ENCODE measurements around the gene CBX2.

CBX2 gene

DNA sequence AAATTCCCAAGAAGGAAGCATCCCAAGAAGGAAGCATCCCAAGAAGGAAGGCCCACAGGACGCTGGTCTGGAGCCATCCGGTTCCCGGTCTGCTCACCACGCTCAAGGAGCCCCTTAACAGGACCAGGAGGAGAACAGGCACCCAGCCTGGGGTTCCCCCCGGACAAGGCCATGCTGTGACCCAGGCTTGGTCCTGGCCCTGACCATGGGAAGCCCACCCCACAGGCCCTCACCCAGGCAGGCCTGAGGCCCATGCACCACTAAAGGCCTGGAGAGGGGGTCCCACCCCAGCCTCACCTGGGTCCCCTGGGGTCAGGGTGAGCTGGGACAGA, 47.5 kb upstream of the CBX2 start:
- H3K27me3 ChIP-seq (ENCODE audit: low read depth, low read length): no peaks in the 10 kb centered on the region
- H3K4me1 ChIP-seq (ENCODE audit: low read length): peaks cover 18% of the 10 kb centered on the region
- no peak overlapping the region for H3K4me3 ChIP-seq (ENCODE audit: low read length)
- peaks cover 5% of the 10 kb centered on the region; the same call in 1 of the 2 replicates for H3K79me2 ChIP-seq (ENCODE audit: low read length)
- no peak overlapping the region for H3K4me2 ChIP-seq (ENCODE audit: low read length)
- no peaks in the 10 kb centered on the region for H3K9me3 ChIP-seq (ENCODE audit: insufficient read depth, low read length)
- H4K20me1 ChIP-seq (ENCODE audit: insufficient read depth, low read length): no peaks in the 10 kb centered on the region
- TF ChIP-seq, protein P1, sequence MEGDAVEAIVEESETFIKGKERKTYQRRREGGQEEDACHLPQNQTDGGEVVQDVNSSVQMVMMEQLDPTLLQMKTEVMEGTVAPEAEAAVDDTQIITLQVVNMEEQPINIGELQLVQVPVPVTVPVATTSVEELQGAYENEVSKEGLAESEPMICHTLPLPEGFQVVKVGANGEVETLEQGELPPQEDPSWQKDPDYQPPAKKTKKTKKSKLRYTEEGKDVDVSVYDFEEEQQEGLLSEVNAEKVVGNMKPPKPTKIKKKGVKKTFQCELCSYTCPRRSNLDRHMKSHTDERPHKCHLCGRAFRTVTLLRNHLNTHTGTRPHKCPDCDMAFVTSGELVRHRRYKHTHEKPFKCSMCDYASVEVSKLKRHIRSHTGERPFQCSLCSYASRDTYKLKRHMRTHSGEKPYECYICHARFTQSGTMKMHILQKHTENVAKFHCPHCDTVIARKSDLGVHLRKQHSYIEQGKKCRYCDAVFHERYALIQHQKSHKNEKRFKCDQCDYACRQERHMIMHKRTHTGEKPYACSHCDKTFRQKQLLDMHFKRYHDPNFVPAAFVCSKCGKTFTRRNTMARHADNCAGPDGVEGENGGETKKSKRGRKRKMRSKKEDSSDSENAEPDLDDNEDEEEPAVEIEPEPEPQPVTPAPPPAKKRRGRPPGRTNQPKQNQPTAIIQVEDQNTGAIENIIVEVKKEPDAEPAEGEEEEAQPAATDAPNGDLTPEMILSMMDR (IDR thresholded peaks at IDR 0.05; ENCODE audit: low read depth, low read length): no peak
- TF ChIP-seq EZH2phosphoT487 (IDR thresholded peaks at IDR 0.05; ENCODE audit: low read depth): no peak
- no peak overlapping the region for H3K27ac ChIP-seq (ENCODE audit: low read length)
- no peak overlapping the region for H2AFZ ChIP-seq (ENCODE audit: low read depth, low read length)
- no peaks in the 10 kb centered on the region for H3K36me3 ChIP-seq (replicated peaks; ENCODE audit: low read depth, low read length)
- H3K9ac ChIP-seq (ENCODE audit: low read length): no peak overlapping the region

DNA sequence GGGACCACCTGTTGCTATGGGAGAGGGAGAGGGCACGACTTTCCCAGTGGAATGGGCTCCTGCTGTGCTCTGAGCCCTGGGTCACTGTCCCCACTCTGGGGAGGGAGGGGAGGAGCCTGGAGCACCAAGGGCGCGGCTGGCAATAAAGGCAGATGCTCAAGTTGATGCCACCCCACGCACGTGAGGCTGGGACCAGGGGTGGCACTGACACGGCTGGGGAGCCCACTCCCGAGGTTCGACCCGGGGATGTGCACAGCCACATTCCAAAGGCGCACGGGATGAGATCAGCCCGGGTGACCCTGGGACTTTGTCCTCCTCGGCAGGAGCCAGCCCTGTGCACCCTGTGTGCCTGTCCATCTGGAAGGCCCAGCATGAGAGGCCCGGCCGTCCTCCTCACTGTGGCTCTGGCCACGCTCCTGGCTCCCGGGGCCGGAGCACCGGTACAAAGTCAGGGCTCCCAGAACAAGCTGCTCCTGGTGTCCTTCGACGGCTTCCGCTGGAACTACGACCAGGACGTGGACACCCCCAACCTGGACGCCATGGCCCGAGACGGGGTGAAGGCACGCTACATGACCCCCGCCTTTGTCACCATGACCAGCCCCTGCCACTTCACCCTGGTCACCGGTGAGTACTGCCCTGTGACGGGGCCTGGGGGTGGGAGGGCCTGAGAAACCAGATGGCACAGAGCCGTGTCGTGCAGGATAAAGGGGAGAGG, 47.0 kb upstream of the CBX2 start, which contains the start of gene ENPP7:
ENPP7 (plus strand) TSS at position 175 of the 715 bp plus-strand sequence; CDS start at position 372, 197 bp downstream.
- Histone ChIP-seq H3K36me3 (replicated peaks; ENCODE audit: low read depth, low read length) (no peaks in the 10 kb centered on the region), H3K27ac (ENCODE audit: low read length) (no peak within 1 kb of the TSS), H3K4me2 (ENCODE audit: low read length) (0 out of 2 replicates have a peak within 1 kb of the TSS, but pooled peaks have one; percentile 14), H4K20me1 (ENCODE audit: insufficient read depth, low read length) (no peaks in the 10 kb centered on the region), H3K9me3 (ENCODE audit: insufficient read depth, low read length) (no peaks in the 10 kb centered on the region), H2AFZ (ENCODE audit: low read depth, low read length) (no peak within 1 kb of the TSS), H3K9ac (ENCODE audit: low read length) (no peak within 1 kb of the TSS), H3K27me3 (ENCODE audit: low read depth, low read length) (no peaks in the 10 kb centered on the region), H3K79me2 (ENCODE audit: low read length) (peaks cover 5% of the 10 kb centered on the region; the same call in 1 of the 2 replicates), H3K4me3 (ENCODE audit: low read length) (no peak within 1 kb of the TSS), H3K4me1 (ENCODE audit: low read length) (peaks cover 18% of the 10 kb centered on the region)
- TF ChIP-seq, protein P1 (IDR thresholded peaks at IDR 0.05; ENCODE audit: low read depth, low read length): no peak
- no peak for TF ChIP-seq EZH2phosphoT487 (IDR thresholded peaks at IDR 0.05; ENCODE audit: low read depth)

DNA sequence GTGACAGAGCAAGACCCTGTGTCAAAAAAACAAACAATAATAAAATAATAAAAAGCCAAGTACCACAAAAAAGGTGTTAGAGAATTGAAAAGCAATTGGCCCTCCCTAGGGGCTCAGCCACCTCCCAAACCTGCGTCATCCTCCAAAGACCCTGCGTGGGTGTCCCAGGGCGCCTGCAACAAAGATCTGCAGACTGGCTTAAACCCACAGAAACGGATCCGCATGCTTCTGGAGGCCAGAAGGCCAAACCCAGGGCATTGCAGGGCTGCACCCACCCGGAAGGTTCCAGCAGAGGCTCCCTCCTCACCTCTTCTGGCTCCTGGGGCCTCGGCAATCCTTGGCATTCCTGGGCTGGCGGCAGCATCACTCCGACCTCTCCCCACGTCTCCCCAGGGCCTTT, 45.7 kb upstream of the CBX2 start:
- Histone ChIP-seq H2AFZ (ENCODE audit: low read depth, low read length) (peak overlapping the region; percentile 96; the same call in 1 of the 2 replicates), H3K4me3 (ENCODE audit: low read length) (peak overlapping the region; percentile 82), H3K9ac (ENCODE audit: low read length) (peak overlapping the region; percentile 71), H3K36me3 (replicated peaks; ENCODE audit: low read depth, low read length) (no peaks in the 10 kb centered on the region), H3K79me2 (ENCODE audit: low read length) (peaks cover 5% of the 10 kb centered on the region; the same call in 1 of the 2 replicates), H4K20me1 (ENCODE audit: insufficient read depth, low read length) (no peaks in the 10 kb centered on the region), H3K27me3 (ENCODE audit: low read depth, low read length) (no peaks in the 10 kb centered on the region), H3K4me2 (ENCODE audit: low read length) (peak overlapping the region; percentile 99), H3K9me3 (ENCODE audit: insufficient read depth, low read length) (no peaks in the 10 kb centered on the region), H3K4me1 (ENCODE audit: low read length) (peaks cover 18% of the 10 kb centered on the region), H3K27ac (ENCODE audit: low read length) (peak overlapping the region; percentile 59)
- no peak for TF ChIP-seq EZH2phosphoT487 (IDR thresholded peaks at IDR 0.05; ENCODE audit: low read depth)
- TF ChIP-seq, protein P1 (IDR thresholded peaks at IDR 0.05; ENCODE audit: low read depth, low read length): no peak

DNA sequence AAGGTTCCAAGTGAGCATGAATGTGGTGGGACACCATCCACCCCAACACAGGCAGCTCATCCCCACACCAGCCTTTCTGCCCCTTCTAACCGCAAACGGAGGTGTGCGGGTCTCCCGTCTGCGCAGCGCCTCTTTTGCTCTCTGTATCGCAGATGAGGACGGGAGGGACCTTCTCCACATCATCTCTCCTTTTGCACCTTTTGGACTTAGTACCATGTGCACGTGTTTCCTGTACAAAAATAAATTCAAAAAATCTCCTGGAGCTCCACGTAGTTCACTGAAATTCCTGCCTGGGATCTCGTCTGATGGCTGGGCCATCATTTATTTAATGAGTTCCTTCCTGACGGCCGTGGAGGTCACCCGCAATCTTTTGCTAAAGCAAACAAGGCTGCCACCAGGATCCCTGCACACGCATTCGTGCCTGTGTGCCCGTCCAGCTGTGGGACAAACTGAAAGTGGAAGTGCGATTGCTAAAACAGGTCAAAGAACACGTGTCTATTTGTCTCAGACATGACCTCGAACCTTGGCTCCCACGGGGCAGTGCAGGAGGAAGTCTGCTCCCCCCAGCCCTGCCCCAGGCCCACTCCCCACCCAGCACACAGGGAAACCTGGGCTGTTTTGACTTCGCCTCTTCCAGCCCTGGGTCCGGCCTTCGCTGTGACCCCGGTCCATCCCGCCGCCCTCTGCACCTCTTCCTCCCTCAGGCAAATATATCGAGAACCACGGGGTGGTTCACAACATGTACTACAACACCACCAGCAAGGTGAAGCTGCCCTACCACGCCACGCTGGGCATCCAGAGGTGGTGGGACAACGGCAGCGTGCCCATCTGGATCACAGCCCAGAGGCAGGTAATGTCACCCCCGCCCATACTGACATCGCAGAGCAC, 44.9 kb upstream of the CBX2 start:
- Histone ChIP-seq H3K27me3 (ENCODE audit: low read depth, low read length) (no peaks in the 10 kb centered on the region), H3K4me2 (ENCODE audit: low read length) (peak overlapping the region; percentile 99), H4K20me1 (ENCODE audit: insufficient read depth, low read length) (no peaks in the 10 kb centered on the region), H3K9me3 (ENCODE audit: insufficient read depth, low read length) (no peaks in the 10 kb centered on the region), H3K4me3 (ENCODE audit: low read length) (peak overlapping the region; percentile 82), H2AFZ (ENCODE audit: low read depth, low read length) (peak overlapping the region; percentile 96), H3K79me2 (ENCODE audit: low read length) (peaks cover 5% of the 10 kb centered on the region; the same call in 1 of the 2 replicates), H3K4me1 (ENCODE audit: low read length) (peaks cover 18% of the 10 kb centered on the region), H3K36me3 (replicated peaks; ENCODE audit: low read depth, low read length) (no peaks in the 10 kb centered on the region), H3K27ac (ENCODE audit: low read length) (peak overlapping the region; percentile 59), H3K9ac (ENCODE audit: low read length) (peak overlapping the region; percentile 71)
- TF ChIP-seq, protein P1 (IDR thresholded peaks at IDR 0.05; ENCODE audit: low read depth, low read length): no peak

Measured in OCI-LY3 (cell line).